HEK293 (cell line): ENCODE data around the gene SIL1.

ENCODE experiments used
- CTCF ChIP-seq: fragments of 450-650 bp; formaldehyde crosslinking; IDR thresholded peaks from 2 replicates; pipeline ENCODE4 v1.5.1; 2016; ENCODE audit warnings: missing biosample characterization, missing genetic modification characterization
- HOXA7 ChIP-seq: sonication (generic); formaldehyde crosslinking; IDR thresholded peaks from 2 replicates; pipeline ENCODE4 v1.8.1; 2022; ENCODE audit warnings: missing genetic modification reagents, borderline replicate concordance
- MEIS1 ChIP-seq: sonication (generic); formaldehyde crosslinking; IDR thresholded peaks from 2 replicates; pipeline ENCODE4 v1.8.1; 2022; ENCODE audit warnings: missing genetic modification reagents, mild to moderate bottlenecking, borderline replicate concordance
- MZF1 ChIP-seq: fragments of 450-650 bp; formaldehyde crosslinking; IDR thresholded peaks from 2 replicates; pipeline ENCODE4 v1.5.1; 2017; ENCODE audit warnings: missing biosample characterization, missing genetic modification characterization, borderline replicate concordance
- PBX3 ChIP-seq: sonication (generic); formaldehyde crosslinking; IDR thresholded peaks from 2 replicates; pipeline ENCODE4 v1.8.1; 2022; ENCODE audit warnings: mild to moderate bottlenecking, moderate library complexity, missing genetic modification reagents
- REPIN1 ChIP-seq: fragments of 450-650 bp; formaldehyde crosslinking; IDR thresholded peaks from 2 replicates; pipeline ENCODE4 v1.5.1; 2017; ENCODE audit warnings: missing biosample characterization, missing genetic modification characterization, low read depth
- REST ChIP-seq: fragments of 450-650 bp; formaldehyde crosslinking; IDR thresholded peaks from 2 replicates; pipeline ENCODE4 v1.5.1; 2016; ENCODE audit warnings: missing biosample characterization, missing genetic modification characterization
- ZBTB21 ChIP-seq: fragments of 450-650 bp; formaldehyde crosslinking; IDR thresholded peaks from 2 replicates; pipeline ENCODE4 v1.5.1; 2017; ENCODE audit warnings: missing biosample characterization, missing genetic modification characterization
- ZNF146 ChIP-seq: fragments of 450-650 bp; formaldehyde crosslinking; IDR thresholded peaks from 2 replicates; pipeline ENCODE4 v1.5.1; 2016; ENCODE audit warnings: missing biosample characterization, missing genetic modification characterization
- ZNF248 ChIP-seq: fragments of 450-650 bp; formaldehyde crosslinking; IDR thresholded peaks from 2 replicates; pipeline ENCODE4 v1.5.1; 2017; ENCODE audit warnings: missing biosample characterization, missing genetic modification characterization
- ZNF274 ChIP-seq, 2 experiments: fragments of 200-500 bp in 1 of 2; fragments of 450-650 bp in 1 of 2; sonication (Bioruptor generic) in 1 of 2; formaldehyde crosslinking in 1 of 2; IDR thresholded peaks; 2 replicates each; pipeline versions ENCODE4 v1.5.1 to v1.6.1; 2014 to 2016; ENCODE audit warnings: borderline replicate concordance in 1 of 2, inconsistent platforms in 1 of 2, low read length in 1 of 2, missing biosample characterization in 1 of 2, missing genetic modification characterization in 1 of 2
- ZNF549 ChIP-seq: fragments of 450-650 bp; IDR thresholded peaks from 2 replicates; pipeline ENCODE4 v1.5.1; 2018; ENCODE audit warnings: missing biosample characterization, missing genetic modification characterization, mild to moderate bottlenecking, inconsistent platforms, moderate library complexity
- ZNF660 ChIP-seq: fragments of 450-650 bp; IDR thresholded peaks from 2 replicates; pipeline ENCODE4 v1.5.1; 2018; ENCODE audit warnings: missing biosample characterization, mild to moderate bottlenecking, missing genetic modification characterization
- ZSCAN30 ChIP-seq: fragments of 450-650 bp; IDR thresholded peaks from 2 replicates; pipeline ENCODE4 v1.5.1; 2018; ENCODE audit warnings: missing biosample characterization, mild to moderate bottlenecking, missing genetic modification characterization, moderate library complexity

GRCh38 chr5:139065306-139065705 lies 132.9 kb downstream of the SIL1 start:
- TF ChIP-seq ZNF248 (tag by site-specific recombination) (no peak), CTCF (tag by site-specific recombination) (no peak), ZNF146 (tag by site-specific recombination) (no peak), MZF1 (tag by site-specific recombination) (no peak), PBX3 (no peak), ZNF660 (tag by site-specific recombination) (no peak), ZNF274 (IDR thresholded peaks at IDR 0.05; ENCODE audit: low read length) (no peak), ZNF274 (tag by site-specific recombination; IDR thresholded peaks at IDR 0.05; ENCODE audit: borderline replicate concordance) (no peak), REST (no peak), ZBTB21 (tag by site-specific recombination) (no peak), ZNF549 (no peak), ZSCAN30 (tag by site-specific recombination) (no peak), REPIN1 (no peak), MEIS1 (CRISPR knock-in tag) (no peak), HOXA7 (CRISPR knock-in tag) (no peak)
